ENCODE data around the gene AHCY.
"Not testable (repeated sequence)": the region's sequence is repeated elsewhere in the genome, so short reads cannot be mapped to it uniquely, and the experiment has no call there.

Gene AHCY

GRCh38 chr20:34251619-34252018 lies 51.5 kb downstream of the AHCY start:
- no peak for DNase-seq

- DNase-seq = no peak
These were observed 53.1 kb downstream of the AHCY start for GRCh38 chr20:34250005-34250404.

- DNase-seq = peak; percentile 62
These were observed 53.9 kb downstream of the AHCY start for GRCh38 chr20:34249291-34249690.

- DNase-seq = no peak
These were observed 57.0 kb downstream of the AHCY start for GRCh38 chr20:34246126-34246626.

- no peak for DNase-seq
These were observed 59.8 kb downstream of the AHCY start for GRCh38 chr20:34243377-34243776.

GRCh38 chr20:34242879-34243278 lies 60.3 kb downstream of the AHCY start:
- no peak for DNase-seq

GRCh38 chr20:34242015-34242414 lies 61.1 kb downstream of the AHCY start:
- not testable (repeated sequence) for DNase-seq

GRCh38 chr20:34240693-34241615 lies 62.2 kb downstream of the AHCY start, which contains the start of gene ASIP:
TSS of gene ASIP (plus strand) at chr20:34241423. CDS start at chr20:34260375, 18,952 bp downstream.
- DNase-seq = peak; percentile 87

- no peak for DNase-seq
These were observed 63.0 kb downstream of the AHCY start for GRCh38 chr20:34240121-34240520.

- DNase-seq = no peak
These were observed 65.2 kb downstream of the AHCY start for GRCh38 chr20:34237942-34238341.

GRCh38 chr20:34235875-34236274 lies 67.3 kb downstream of the AHCY start:
- no peak for DNase-seq

GRCh38 chr20:34233687-34234086 lies 69.5 kb downstream of the AHCY start:
- DNase-seq = no peak

- no peak for DNase-seq
These were observed 70.6 kb downstream of the AHCY start for GRCh38 chr20:34232494-34233087.

- no peak for DNase-seq
These were observed 71.5 kb downstream of the AHCY start for GRCh38 chr20:34231634-34232033.

Measured in fibroblast of upper back skin (primary cell).